Endometrium (tissue), 2 donors: ENCODE measurements around the gene PCDHB11.
"Not testable (repeated sequence)": the region's sequence is repeated elsewhere in the genome, so short reads cannot be mapped to it uniquely, and the experiment has no call there.

Experiments
- FAIRE-seq: peaks from 2 replicates; lab custom pipeline; 2012; peaks lifted over from hg19 to GRCh38; lab: Jason Lieb, UNC
- donor health status: control.
- donor health status: control.

Gene PCDHB11

GRCh38 chr5:141241496-141241895 lies 42.1 kb downstream of the PCDHB11 start:
- no peak for FAIRE-seq

GRCh38 chr5:141245250-141245717 lies 45.9 kb downstream of the PCDHB11 start, which contains the start of gene PCDHB15:
TSS of gene PCDHB15 (plus strand) at chr5:141245395. CDS start at chr5:141245579, 184 bp downstream.
- FAIRE-seq = no peak

DNA sequence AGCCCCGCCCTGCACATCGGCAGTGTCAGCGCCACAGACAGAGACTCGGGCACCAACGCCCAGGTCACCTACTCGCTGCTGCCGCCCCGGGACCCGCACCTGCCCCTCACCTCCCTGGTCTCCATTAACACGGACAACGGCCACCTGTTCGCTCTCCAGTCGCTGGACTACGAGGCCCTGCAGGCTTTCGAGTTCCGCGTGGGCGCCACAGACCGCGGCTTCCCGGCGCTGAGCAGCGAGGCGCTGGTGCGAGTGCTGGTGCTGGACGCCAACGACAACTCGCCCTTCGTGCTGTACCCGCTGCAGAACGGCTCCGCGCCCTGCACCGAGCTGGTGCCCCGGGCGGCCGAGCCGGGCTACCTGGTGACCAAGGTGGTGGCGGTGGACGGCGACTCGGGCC lies 47.5 kb downstream of the PCDHB11 start:
- not testable (repeated sequence) for FAIRE-seq

DNA sequence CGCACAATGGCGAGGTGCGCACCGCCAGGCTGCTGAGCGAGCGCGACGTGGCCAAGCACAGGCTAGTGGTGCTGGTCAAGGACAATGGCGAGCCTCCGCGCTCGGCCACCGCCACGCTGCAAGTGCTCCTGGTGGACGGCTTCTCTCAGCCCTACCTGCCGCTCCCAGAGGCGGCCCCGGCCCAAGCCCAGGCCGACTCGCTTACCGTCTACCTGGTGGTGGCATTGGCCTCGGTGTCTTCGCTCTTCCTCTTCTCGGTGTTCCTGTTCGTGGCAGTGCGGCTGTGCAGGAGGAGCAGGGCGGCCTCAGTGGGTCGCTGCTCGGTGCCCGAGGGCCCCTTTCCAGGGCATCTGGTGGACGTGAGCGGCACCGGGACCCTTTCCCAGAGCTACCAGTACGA lies 48.0 kb downstream of the PCDHB11 start:
- not testable (repeated sequence) for FAIRE-seq

DNA sequence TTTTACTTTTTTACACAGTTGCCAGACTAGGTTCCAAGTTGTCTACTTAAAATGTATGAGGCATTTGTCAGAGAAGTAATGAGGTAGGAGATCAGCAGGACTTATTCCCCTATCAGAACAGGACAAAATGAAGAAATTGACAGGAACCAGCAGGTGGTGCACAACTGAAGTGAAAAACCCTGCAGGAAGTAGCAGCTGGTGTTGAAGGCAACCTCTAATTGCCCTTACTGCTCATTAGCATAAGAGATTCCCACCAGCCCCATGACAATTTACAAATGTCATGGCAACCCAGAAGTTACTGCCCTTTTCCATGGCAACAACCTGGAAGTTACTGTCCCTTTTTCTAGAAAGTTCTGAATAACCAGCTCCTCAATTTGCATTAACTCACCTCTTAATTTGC lies 51.1 kb downstream of the PCDHB11 start:
- no peak for FAIRE-seq
